Renal cortical epithelial cell (primary cell): Measurements from ENCODE around the gene CGB2. TPM values are rescaled to one million over a fixed set of nuclear protein-coding genes. Genes with fewer than 3 reads are reported as not detected.
A peak's percentile ranks its signal among the peaks of the same experiment; 100 is the strongest.
"Not testable (repeated sequence)": the region's sequence is repeated elsewhere in the genome, so short reads cannot be mapped to it uniquely, and the experiment has no call there.

ENCODE experiments used
- DNase-seq: peaks from one replicate; pipeline ENCODE4 v3.0.0-alpha.2; 2011; ENCODE audit warnings: low read depth
- total RNA-seq: library from RNA; depleted of rRNA; stranded (reverse); fragments of >200 nt; gene quantifications from 2 replicates; pipeline ENCODE4 v1.2.3, GENCODE V29; 2014

The CGB2 gene
- total RNA-seq, 1 donor from 2014 or later, result not detected

- DNase-seq, result not testable (repeated sequence)
These were observed 6.4 kb downstream of the CGB2 start for GRCh38 chr19:49038111-49038510.

DNA sequence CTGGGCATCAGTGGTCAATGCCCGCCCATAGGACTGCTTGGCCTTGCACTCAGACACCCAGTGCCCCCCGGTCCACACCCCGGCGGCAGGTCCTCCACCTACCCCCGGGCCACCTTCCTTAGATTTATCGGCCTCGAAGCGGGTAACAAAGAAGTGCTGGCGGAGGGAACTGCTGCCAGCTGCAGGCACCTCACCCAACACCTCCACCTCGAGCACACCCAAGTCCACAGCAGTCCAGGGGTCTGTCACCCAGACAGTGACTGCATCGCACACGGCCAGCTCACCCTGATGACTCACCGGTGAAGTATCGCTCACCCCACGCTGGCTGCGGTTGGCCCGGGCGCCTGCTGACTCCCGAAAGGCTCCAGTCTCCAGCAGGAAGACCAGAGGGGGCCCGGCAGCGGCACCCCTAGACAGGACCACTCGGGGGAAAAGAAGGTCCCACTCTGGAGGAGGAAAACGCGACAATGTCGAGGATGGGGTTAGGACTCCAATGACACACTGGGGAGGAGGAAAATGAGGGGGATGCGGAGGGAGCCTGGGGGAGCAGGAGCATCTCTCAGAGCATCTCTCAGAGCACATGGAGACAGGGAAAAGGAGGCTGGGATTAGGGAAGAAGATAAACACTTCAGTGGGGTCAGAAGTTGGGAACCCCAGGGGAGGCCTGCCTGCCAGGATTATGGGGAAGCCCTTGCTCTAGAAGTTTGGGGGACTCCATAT is 7.0 kb downstream of the CGB2 start:
- DNase-seq, result peak; percentile 41

GRCh38 chr19:49039736-49040135 is 8.0 kb downstream of the CGB2 start:
- not testable (repeated sequence) for DNase-seq

DNA sequence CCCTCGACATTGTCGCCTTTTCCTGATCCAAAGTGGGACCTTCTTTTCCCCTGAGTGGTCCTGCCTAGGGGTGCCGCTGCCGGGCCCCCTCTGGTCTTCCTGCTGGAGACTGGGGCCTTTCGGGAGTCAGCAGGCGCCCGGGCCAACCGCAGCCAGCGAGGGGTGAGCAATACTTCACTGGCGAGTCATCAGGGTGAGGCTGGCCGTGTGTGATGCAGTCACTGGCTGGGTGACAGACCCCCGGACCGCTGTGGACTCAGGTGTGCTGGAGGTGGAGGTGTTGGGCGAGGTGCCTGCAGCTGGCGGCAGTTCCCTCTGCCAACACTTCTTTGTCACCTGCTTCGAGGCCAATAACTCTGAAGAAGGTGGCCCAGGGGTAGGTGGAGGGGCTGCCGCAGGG is 10.5 kb downstream of the CGB2 start:
- no peak for DNase-seq

GRCh38 chr19:49042666-49043065 is 11.0 kb downstream of the CGB2 start:
- not testable (repeated sequence) for DNase-seq

GRCh38 chr19:49043548-49043947 is 11.9 kb downstream of the CGB2 start, which contains the start of gene CGB5:
TSS of gene CGB5 (plus strand) at chr19:49043848. CDS start at chr19:49044210, 362 bp downstream.
- not testable (repeated sequence) for DNase-seq

DNA sequence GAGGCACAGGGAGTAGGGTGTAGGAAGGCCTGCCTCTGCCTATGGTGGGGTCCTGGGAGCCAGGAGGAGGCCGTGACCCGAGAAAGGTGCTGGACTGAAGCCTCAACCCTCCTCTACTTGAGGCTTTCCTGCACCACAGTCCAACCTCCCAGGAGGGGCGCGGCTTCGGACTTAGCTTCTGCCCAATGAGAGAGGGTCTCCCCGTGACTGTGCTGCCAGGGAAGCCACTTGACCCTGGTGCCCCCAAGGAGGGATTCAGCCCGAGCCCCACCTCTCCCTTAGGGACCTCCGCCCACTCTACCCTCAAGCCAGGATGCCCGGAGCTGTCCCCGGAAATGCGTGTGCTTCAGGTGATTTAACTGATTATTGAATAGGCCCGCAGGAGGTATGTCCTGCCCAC is 17.3 kb downstream of the CGB2 start, which contains the start of gene CGB8:
Gene CGB8, minus strand, starts transcription at position 101 of the 400 bp plus-strand sequence. CDS start 372 bp downstream, outside the sequence.
- not testable (repeated sequence) for DNase-seq

- not testable (repeated sequence) for DNase-seq
These were observed 18.1 kb downstream of the CGB2 start for GRCh38 chr19:49049834-49050233.

DNA sequence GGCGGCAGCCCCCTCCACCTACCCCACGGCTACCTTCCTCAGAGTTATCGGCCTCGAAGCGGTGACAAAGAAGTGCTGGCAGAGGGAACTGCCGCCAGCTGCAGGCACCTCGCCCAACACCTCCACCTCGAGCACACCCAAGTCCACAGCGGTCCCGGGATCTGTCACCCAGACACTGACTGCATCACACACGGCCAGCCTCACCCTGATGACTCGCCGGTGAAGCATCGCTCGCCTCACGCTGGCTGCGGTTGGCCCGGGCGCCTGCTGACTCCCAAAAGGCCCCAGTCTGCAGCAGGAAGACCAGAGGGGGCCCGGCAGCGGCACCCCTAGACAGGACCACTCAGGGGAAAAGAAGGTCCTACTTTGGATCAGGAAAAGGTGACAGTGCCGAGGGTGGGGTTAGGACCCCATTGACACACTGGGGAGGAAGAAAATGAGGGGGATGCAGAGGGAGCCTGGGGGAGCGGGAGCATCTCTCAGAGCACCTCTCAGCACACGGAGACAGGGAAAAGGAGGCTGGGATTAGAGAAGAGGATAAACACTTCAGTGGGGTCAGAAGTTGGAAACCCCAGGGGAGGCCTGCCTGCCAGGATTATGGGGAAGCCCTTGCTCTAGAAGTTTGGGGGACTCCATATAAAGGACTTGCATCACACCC is 18.8 kb downstream of the CGB2 start:
- DNase-seq, result peak; percentile 33

DNA sequence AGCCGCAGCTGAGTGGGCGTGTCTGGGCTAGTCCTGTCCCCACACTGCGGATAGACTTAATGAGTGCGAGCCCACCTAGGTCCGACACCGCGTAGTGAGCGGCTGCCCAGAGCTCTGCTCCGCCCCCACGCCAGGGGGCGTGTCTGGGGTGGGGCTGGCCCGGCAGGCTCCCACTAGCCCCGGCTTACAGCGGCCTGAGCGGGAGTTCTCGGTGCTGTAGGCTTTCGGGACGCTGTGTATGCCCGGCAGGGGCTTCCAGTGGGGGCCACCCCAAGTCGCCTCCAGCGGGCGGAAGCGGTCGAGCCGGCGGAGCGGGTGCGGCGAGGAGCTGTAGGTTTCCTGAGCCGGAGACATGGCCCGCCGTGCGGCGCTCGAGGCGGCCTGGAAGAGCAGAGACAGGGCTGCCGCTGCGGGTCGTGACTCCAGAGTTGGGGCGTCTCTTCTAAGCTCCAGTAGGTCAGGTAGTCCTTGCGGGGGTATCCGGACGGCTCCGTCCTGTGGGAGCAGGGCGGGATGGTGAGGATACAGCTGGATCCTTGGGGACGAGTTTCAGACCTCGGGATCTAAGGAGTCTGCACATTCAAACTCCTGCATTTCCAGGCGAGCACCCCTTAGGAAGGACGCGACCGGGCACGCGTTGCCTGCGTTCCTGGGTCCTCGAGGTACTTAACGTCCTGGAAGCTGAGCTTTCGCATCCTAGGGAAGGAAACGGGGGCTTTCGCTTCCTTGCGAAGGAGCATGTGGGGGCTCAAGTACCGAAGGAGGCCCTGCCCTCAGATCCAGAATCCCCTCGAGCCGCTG is 24.6 kb downstream of the CGB2 start:
- DNase-seq, result no peak

DNA sequence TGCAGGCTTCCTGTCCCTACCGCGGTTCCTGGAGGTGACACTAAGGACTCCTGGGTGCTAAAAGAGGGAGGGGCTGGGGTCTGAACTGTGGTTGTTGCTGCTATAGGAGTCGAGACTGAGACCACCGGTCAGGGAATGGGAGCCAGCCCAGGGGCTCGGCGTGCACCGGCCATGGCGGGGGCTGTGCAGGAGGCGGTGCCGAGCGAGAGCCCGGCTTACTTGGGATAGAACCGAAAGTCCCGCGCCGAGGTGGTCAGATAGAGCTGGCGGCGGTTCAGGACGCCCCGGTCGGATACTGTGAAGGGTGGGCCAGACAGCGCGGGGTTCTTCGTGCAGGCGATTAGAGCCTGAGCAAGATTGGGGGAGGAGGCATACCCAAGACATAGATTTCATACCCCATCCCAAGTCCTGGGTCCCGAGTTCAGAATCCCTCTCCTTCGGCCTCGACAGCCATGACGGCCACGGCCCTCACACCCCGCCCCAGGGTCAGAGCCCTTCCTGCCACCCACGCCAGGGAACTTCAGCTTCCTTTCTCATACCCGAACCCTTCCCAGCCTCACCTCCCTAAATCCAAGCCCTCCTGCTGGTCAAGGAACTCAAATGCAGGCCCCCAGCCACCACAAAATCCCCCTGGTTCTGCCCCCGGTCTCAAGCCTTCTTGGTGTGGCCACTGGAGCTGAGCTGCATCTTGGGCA is 25.4 kb downstream of the CGB2 start:
- not testable (repeated sequence) for DNase-seq

DNA sequence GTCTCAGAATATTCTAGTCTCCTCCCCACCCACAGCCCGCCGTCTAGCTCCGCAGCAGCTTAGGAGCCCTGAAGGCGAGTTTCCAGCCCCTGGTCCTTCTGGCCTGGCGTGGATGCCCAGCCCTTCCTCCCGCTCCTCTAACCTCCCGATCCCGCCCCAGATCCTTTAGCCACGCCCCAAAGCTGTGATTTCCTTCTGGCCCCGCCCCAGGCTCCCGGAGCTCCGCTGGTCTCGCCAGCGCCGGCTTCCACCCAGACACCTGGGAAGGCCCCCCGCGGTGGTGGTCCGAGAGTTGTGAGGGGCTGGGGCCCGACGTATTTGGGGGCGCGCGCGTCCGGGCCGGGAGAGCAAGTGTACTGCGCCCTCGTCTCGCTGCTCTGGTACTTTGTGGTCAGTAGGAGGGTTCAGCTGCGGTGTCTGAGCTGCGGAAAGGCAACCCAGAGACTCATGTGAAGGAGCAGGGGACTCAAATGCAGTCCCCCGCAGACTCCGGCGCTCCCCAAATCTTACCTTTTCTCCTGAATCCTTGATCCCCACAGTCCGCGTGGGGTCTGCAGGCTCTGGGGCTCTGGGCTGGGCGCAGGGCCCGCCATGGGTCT is 26.0 kb downstream of the CGB2 start, which contains the start of gene CGB7:
Gene CGB7, minus strand, starts transcription at position 114 of the 599 bp plus-strand sequence. CDS start 2,374 bp downstream, outside the sequence.
- DNase-seq, result peak; percentile 34

- DNase-seq, result peak; percentile 13
These were observed 26.9 kb downstream of the CGB2 start for GRCh38 chr19:49058562-49058961.

DNA sequence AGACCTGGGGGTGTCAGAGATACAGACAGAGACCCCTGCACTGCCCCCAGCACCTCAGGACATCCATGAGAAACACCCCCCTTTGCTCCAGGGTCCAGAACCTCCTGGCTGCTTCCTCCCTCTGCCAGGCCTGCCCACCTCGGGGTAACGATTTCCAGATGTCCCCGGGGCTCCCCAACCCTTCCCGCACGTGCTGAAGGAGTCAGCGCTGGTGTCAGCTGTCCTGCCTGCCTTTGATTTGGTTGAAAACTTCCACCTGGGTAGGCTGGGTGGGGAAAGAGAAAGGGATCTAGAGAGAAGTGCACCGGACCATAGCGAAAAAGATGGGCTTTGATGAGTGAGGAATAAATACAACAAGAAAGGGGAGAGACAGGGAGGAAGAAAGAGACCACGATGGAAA is 27.4 kb downstream of the CGB2 start:
- no peak for DNase-seq

- no peak for DNase-seq
These were observed 29.3 kb downstream of the CGB2 start for GRCh38 chr19:49061000-49061399.

- DNase-seq, result no peak
These were observed 29.8 kb downstream of the CGB2 start for GRCh38 chr19:49061445-49061844.

DNA sequence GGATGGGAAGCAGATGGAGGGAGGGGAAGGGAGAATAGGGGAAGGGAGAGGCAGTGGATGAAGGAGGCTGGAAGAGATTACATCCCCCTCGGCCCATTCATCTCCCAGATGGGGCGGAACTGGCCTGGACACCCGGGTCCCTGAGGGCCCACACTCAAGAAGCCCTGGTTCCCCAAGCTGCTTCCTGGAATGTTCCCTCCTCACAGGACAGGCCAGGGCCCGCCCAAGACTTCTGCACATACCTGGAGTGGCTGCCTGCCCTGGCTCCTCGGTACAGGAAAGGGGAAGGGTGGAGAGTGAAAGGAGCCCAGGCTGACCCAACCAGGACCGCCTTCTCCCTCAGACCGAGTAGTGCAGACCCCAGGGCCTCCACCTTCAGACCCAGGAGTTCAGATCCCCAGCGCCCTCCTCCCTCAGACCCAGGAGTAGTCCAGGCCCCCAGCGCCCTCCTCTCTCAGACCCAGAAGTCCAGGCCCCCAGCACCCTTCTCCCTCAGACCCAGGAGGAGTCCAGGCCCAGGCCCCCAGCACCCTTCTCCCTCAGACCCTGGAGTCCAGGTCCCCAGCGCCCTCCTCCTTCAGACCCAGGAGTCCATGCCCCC is 32.4 kb downstream of the CGB2 start:
- no peak for DNase-seq

DNA sequence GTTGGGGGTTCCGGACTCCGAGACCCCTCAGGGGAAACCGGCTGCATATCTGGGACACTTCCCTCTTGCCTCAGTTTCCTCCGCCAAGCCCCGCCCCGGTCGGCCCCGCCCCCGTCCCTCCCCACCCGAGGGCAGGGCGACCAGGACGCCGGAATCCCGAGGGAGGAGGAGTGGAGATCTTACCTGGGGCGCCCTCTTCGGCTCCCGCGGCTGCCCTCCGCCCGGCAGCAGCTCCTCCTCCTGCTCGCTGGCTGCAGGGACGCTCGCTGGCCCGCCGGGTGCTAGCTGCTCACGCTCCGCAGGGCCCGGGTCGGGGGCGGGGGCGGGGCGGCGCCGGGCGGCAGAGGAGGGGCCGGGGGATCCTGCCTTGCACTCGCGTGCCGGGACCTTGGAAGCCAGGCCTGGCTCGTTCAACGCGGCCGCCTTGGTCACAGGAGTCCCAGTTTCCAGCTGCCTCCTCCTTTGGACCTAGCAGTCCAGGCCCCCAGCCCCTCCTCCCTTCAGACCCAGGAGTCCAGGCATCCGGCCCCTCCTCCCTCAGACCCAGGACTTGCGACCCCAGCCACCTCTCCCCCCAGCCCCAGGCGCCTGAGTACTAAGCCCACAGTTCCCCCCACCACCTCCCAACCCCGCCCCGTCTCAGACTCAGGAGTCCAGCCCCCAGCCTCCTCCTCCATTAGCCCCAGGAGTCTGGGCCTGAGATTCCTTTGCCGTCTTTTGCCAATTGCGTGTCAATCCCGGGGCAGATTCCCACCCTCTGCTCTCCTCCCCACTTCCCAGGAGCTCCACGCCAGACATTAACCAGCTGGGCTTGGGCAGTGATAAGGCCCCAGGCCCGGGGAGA is 33.3 kb downstream of the CGB2 start, which contains the start of gene NTF4:
Gene NTF4, minus strand, starts transcription at position 51 of the 844 bp plus-strand sequence. CDS start 2,821 bp downstream, outside the sequence.
- DNase-seq, result no peak

- no peak for DNase-seq
These were observed 34.3 kb downstream of the CGB2 start for GRCh38 chr19:49065905-49066512.
